NCI-H128 (cell line): ENCODE measurements around the gene CD302.
A peak's percentile ranks its signal among the peaks of the same experiment; 100 is the strongest.
"Not testable (repeated sequence)": the region's sequence is repeated elsewhere in the genome, so short reads cannot be mapped to it uniquely, and the experiment has no call there.

Source experiments
- DNase-seq: peaks from one replicate; lab custom pipeline; 2025; ENCODE audit not compliant: unreplicated experiment; lab: John Stamatoyannopoulos, UW

CD302 gene

DNA sequence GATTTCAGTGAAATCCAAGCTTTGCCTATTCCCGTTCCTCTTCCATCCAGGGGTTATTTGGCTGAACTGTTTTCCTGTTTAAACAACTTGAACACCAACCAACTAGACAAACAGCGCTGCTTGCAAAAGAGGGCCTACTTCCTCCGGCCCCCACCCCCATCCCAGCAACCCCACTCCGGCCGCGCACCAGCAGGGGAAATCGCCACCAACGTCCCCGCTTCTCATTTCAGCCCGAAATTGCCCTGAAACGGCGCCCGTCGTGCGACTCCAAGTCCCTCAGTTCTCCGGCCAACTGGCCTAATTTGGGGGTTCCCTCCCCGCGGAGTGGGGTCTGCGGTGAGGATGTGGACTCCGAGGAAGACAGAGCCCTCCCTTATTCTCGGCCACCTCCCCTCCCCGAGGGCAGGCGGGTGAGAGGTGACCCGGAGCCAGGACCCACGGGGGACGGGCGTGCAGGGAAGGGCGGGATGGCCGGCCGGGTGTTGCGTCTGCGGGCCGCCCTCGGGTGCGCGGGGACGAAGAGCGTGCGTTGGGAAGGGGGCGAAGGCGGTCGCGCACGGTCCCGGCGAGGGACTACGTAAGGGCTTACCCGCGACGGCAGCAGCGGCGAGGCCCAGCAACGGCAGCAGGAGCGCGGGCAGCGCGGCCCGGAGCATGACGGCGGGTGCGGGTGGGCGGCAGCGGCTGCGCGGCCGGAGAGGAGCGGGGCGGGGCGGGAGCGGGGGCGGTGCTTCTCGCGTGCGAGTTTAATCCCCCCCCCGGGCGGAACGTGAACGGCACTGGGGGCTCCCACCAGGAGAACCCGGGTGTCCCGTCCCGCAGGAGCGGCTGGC is at the start of gene CD302:
Gene CD302, minus strand, starts transcription at position 666 of the 833 bp plus-strand sequence. Its CDS starts 10 bp downstream, at position 656.
- DNase-seq, result no peak

- no peak for DNase-seq
Measured at GRCh38 chr2:159846564-159846963, 48.6 kb upstream of the CD302 start.

DNA sequence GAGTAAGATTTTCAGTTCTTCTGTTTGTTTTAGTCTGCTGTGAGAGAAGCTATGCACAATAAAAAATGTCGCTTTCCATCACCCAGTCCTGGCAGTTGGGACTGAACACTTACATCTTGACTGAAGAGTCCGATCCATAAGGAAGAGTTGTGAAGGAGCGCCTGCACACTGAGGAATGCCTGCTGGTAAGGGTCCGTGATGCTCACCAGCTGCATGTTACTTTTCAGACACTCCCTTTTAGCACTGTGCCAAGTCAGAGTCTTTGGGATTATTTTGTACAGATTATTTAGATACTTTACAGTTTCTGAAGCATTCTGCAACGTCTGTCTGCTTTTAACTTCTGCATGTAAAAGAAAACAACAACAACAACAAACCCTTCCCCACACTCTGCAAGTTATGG is 42.6 kb upstream of the CD302 start:
- DNase-seq, result no peak

DNA sequence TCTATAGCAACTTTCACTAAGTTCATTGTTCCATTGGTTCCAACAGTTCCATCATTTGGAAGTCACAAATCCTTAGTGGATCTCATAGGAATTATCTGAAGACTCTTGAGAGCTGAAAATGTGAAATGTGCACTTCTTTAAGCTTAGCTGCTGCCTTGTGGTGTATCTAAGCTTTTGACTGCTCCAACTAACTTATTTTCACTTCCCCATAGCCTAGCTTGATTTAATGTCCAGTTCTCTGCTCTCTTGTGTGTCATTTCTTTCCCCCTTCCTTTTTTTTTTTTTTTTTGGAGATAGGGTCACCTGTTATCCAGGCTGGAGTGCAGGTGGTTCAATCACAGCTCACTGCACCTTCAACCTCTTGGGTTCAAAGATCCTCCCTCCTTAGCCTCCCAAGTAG is 34.9 kb upstream of the CD302 start:
- DNase-seq, result no peak

GRCh38 chr2:159832026-159832425 is 34.0 kb upstream of the CD302 start:
- no peak for DNase-seq

DNA sequence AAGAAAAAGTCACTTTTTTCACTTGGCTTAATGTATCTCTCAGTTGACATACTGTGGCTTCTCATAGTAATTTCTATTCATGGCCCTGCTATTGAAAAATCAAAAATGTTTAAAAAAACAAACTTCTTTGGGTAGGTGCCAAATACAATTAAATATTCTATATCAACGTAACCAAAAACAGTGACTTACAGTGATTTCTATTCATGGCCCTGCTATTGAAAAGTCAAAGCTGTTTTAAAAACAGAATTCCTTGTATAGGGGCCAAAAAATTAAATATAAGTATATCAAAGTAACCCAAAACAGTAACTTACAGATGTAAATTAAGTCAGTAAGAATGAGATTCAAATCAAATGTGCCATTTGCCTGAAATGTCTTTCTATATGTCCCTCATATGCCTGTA is 31.4 kb upstream of the CD302 start:
- DNase-seq, result no peak

- DNase-seq, result no peak
Measured at GRCh38 chr2:159828738-159829137, 30.7 kb upstream of the CD302 start.

GRCh38 chr2:159822478-159822833 is 24.4 kb upstream of the CD302 start:
- DNase-seq, result not testable (repeated sequence)

DNA sequence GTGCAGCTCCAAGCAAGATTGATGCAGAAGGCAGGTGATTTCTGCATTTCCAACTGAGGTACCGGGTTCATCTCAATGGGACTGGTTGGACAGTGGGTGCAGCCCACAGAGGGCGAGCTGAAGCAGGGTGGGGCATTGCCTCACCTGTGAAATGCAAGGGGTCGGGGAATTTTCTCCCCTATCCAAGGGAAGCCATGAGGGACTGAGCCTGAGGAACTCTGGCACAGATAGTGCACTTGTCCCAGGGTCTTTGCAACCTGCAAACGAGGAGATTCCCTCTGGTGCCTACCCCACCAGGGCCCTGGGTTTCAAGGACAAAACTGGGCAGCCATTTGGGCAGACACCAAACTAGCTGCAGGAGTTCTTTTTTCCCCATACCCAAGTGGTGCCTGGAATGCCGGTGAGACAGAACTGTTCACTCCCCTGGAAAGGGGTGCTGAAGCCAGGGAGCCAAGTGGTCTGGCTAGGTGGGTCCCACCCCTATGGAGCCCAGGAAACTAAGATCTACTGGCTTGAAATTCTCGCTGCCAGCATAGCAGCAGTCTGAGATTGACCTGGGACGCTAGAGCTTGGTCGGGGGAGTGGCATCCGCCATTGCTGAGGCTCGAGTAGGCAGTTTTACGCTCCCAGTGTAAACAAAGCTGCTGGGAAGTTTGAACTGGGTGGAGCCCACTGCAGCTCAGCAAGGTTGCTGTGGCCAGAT is 23.9 kb upstream of the CD302 start:
- not testable (repeated sequence) for DNase-seq

DNA sequence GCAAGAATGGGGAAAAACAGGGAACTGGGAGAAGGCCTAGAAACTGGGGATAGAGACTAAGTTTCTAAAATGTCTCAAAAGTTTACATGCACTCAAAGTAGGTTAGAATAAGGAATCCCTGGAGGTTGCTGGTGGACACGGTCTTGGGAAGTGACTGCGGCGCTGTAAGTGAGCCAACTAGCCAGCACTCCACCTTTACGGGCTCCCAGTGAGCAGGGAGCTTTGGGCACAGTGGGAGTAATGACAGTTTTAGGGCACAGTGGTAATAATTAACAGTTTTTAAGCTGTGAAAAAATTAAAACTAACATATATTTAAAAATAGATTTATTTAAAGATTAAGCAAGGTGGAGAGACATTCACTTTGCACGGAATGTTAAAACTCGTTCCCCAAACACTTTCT is 20.9 kb upstream of the CD302 start:
- DNase-seq, result no peak

GRCh38 chr2:159817283-159817682 is 19.3 kb upstream of the CD302 start:
- no peak for DNase-seq

- no peak for DNase-seq
Measured at GRCh38 chr2:159811232-159811631, 13.2 kb upstream of the CD302 start.

DNA sequence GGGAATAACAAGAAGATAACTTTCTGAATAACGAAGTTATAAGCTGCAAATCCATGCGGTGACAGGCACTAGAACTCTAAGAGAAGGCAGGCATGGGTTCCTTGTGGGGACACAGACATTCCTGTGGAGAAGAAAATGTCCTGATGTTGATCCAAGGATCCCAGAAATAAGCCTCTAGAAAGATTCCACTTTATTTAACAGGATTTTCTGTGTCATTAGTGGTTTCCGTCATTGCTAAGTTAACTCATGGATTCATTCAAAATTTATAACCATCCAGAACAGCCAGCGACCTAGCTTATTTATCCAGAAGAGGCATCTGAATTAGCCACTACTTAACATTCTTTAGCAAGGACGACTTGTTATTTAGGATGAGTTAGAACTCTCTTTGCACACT is 10.0 kb upstream of the CD302 start:
- no peak for DNase-seq

- DNase-seq, result peak; percentile 29
Measured at GRCh38 chr2:159807183-159808031, 9.4 kb upstream of the CD302 start.

DNA sequence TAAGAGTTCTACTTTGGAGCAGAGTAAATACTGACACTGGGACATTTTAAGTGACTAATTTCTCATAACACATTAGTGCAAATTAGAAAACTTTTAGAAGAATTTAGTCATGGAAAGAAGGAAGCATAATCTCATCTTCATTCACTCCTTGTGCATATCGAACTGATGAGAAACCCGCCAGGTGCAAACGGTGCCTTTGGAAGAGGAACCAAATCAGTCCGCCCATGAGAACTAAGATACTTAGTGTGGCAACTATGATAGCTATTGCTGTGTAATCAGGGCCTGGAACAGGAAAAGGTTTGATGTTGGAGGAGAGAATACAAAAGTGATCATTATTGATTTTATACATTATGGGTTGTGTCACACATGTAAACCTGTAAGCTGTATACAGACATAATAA is 6.9 kb upstream of the CD302 start:
- DNase-seq, result no peak

DNA sequence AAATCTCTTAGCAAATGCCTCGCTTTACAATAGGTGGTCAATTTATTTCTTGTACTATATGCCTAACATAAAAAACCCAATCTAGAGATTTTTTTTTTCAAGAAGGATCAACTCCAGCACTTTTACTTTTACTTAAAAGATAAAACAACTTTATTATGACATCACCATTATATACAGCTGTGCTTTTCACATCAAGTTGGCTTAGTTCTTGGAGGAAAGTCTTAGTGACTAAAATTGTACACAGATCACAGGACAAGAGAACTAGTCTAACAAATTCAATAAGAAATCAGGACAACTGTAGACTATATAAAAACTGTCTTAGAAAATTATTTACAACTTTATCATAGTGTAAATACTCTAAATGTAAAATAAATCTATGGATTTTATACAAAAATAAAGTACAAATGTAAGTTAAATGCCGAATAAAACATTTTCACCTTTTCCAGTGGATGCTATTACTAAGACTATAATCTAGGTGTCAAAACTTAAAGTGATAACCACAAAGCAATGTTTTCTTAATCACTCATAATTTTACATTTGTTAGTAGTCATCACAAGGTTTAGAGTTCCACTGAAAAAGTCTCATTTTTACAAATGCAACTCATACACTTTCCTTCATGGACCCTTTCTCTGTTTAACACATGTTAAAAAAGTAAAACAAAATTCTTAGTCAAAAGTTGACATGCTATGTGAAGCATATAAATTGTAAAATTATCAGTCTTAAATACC is 5.4 kb upstream of the CD302 start:
- no peak for DNase-seq

DNA sequence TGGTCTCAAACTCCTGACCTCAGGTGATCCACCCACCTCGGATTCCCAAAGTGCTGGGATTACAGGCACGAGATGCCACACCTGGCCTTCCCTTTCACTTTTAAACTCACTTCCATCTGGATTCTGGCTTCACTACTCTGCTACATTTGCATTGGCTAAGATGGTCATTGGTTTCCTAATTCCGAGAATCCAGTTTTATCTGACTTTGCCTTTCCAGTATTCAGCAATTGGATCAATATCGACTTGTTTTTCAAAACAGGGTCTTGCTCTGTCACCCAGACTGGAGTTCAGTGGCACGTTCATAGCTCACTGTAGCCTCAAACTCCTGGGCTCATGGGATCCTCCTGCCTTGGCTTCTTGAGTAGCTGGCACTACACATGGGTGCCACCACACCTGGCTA is 4.7 kb upstream of the CD302 start:
- DNase-seq, result no peak

DNA sequence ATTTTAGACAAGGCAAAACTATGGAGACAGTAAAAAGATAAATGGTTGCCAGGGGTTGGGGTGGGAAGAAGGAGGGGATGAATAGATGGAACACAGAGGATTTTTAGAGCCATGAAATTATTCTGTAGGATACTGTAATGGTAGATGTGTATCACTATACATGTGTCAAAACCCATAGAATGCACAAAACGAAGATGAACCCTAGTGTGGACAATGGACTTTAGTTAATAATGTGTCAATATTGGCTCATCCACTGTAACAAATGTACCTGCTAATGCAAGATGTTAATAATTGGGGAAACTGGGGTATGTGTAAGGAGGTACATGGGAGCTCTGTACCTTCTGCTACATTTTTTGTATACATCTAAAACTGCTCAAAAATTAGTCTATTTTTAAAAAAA is 1.8 kb upstream of the CD302 start:
- no peak for DNase-seq

DNA sequence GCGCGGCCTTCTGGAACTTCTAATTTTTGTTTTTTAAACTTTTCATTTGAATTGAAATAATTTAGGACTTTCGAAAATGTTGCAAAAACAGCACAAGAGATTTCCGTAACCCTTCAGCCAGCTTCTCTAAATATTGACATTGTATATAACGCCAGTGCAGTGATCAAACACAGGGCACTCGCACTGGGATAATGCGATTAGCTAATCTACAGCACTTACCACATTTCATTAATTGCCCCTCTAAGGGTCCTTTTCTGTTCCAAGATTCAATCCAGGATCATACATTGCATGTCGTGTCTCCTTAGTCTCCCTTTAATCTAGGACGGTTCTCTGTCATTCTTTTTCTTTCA is 343 bp upstream of the CD302 start:
- no peak for DNase-seq

GRCh38 chr2:159797225-159797542 is 824 bp downstream of the CD302 start:
- DNase-seq, result no peak
